ENCODE measurements around the gene TNIK. TPM values are rescaled to one million over a fixed set of nuclear protein-coding genes. Genes with fewer than 3 reads are reported as not detected.
A peak's percentile ranks its signal among the peaks of the same experiment; 100 is the strongest.

Gene TNIK
- total and polyA plus RNA-seq, 2 of the 4 experiments (the other 2 are of a cell fraction) = 3.4 to 6.3 TPM

GRCh38 chr3:171177056-171177455, 283.1 kb downstream of the TNIK start:
- DNase-seq (no peak), ATAC-seq (ENCODE audit: low read depth) (no peak)
- Histone ChIP-seq H2AFZ (replicated peaks; ENCODE audit: low read length, poor library complexity) (no peak overlapping the region), H2BK120ac (ENCODE audit: low read depth, low read length) (no peak overlapping the region), H3K79me1 (ENCODE audit: low read depth in 1 of 2, low read length in 2 of 2) (no peaks in the 10 kb centered on the region), H3K9me1 (ENCODE audit: insufficient read depth, low read length) (peaks cover 9% of the 10 kb centered on the region; the same call in 1 of the 2 replicates), H3K27ac (ENCODE audit: insufficient read depth, low read length) (no peak overlapping the region), H4K8ac (ENCODE audit: low read depth in 2 of 2, low read length in 2 of 2) (no peak overlapping the region), H4K5ac (ENCODE audit: low read depth, low read length) (peak overlapping the region; percentile 39; the same call in 1 of the 2 replicates), H3K4me2 (ENCODE audit: low read depth, low read length) (no peak overlapping the region), H2BK5ac (ENCODE audit: low read depth, low read length, poor library complexity, severe bottlenecking) (no peak overlapping the region), H3K18ac (ENCODE audit: low read depth, low read length) (0 out of 2 replicates have a peak overlapping the region, but pooled peaks have one; percentile 52), H4K20me1 (ENCODE audit: insufficient read depth, low read length) (no peaks in the 10 kb centered on the region), H3K9ac (ENCODE audit: low read depth, low read length) (no peak overlapping the region), H3K4me3 (ENCODE audit: insufficient read depth, low read depth, low read length) (no peak overlapping the region), H3K9me3 (ENCODE audit: control insufficient read depth, insufficient read depth, low read length) (no peaks in the 10 kb centered on the region), H4K91ac (ENCODE audit: insufficient read depth, low read depth, low read length) (no peak overlapping the region), H3K27me3 (ENCODE audit: control insufficient read depth, insufficient read depth, low read length) (no peaks in the 10 kb centered on the region), H2BK15ac (ENCODE audit: low read depth, low read length) (no peak overlapping the region), H3K14ac (replicated peaks; ENCODE audit: low read depth, low read length) (no peak overlapping the region), H3K23ac (ENCODE audit: low read depth, low read length) (no peak overlapping the region), H3K4me1 (ENCODE audit: control insufficient read depth, insufficient read depth, low read length) (peaks cover 10% of the 10 kb centered on the region), H2AK5ac (ENCODE audit: low read depth, low read length) (no peak overlapping the region), H3K56ac (ENCODE audit: extremely low read depth, insufficient read depth, low read length) (no peak overlapping the region), H2AK9ac (replicated peaks; ENCODE audit: low read depth, low read length, poor library complexity) (no peak overlapping the region), H2BK20ac (ENCODE audit: low read depth, low read length) (no peak overlapping the region), H3K4ac (ENCODE audit: low read depth, low read length) (no peak overlapping the region), H3K36me3 (ENCODE audit: control insufficient read depth, insufficient read depth, low read length) (no peaks in the 10 kb centered on the region)
- dilution Hi-C loops (cut with HindIII; ENCODE audit: low sequenced_read_pairs, unreplicated experiment) = no loop called here
- no TSS peak for BruUV-seq (replicated peaks)
- TF ChIP-seq CHD1 (IDR thresholded peaks at IDR 0.05; ENCODE audit: low read depth, low read length) = no peak
- no peak for TF ChIP-seq BHLHE40 (IDR thresholded peaks at IDR 0.05; ENCODE audit: low read depth, low read length)
- no peak for TF ChIP-seq NFE2L2 (IDR thresholded peaks at IDR 0.05; ENCODE audit: low read depth, low read length)
- no peak for TF ChIP-seq RCOR1 (IDR thresholded peaks at IDR 0.05; ENCODE audit: insufficient replicate concordance, low read length)
- no peak for TF ChIP-seq SMC3 (IDR thresholded peaks at IDR 0.05; ENCODE audit: low read depth, low read length)
- no peak for TF ChIP-seq CEBPB (IDR thresholded peaks at IDR 0.05; ENCODE audit: low read depth, low read length)
- no peak for TF ChIP-seq MAFK (IDR thresholded peaks at IDR 0.05; ENCODE audit: low read depth, low read length)
- TF ChIP-seq MAZ (IDR thresholded peaks at IDR 0.05; ENCODE audit: borderline replicate concordance, low read depth, low read length) = no peak
- TF ChIP-seq USF2 (IDR thresholded peaks at IDR 0.05; ENCODE audit: low read depth, low read length) = no peak
- no peak for TF ChIP-seq CTCF (conservative IDR thresholded peaks at IDR 0.05; ENCODE audit: low read depth, low read length)
- TF ChIP-seq MXI1 (IDR thresholded peaks at IDR 0.05; ENCODE audit: borderline replicate concordance, low read depth, low read length) = no peak
- TF ChIP-seq FOS (IDR thresholded peaks at IDR 0.05; ENCODE audit: low read depth, low read length) = no peak
- ChIA-PET CTCF (no interaction called here), POLR2A (ENCODE audit: unreplicated experiment) (no interaction called here)
- intact Hi-C loops (cut with micrococcal nuclease) = no loop called here
- 92% methylated on average over 2 of the region's 3 CpGs; no CpG with 5 or more reads in 1 of the 2 experiments for WGBS, 2 experiments (ENCODE audit: extremely low coverage in 2 of 2, insufficient read length in 1 of 2)
- in situ Hi-C loops (cut with MboI; ENCODE audit: low sequenced_read_pairs) = no loop called here

Measured in IMR-90 (cell line).